Activated T-cell treated with anti-CD3 and anti-CD28 coated beads, Interleukin-2, amount 50 U/mL, for 72 hours (primary cell): Measurements from ENCODE around the gene NKIRAS1. TPM values are rescaled to one million over a fixed set of nuclear protein-coding genes. Genes with fewer than 3 reads are reported as not detected.

Experiments used
- ATAC-seq, 2 donors: fragments of 150-1000 bp; cut with Tn5 transposase; replicated peaks in 1 of 2; 2 replicates each; pipeline ENCODE4 v1.10.0; 2021; ENCODE audit warnings: moderate library complexity in 2 of 2, mild to moderate bottlenecking in 1 of 2
- DNase-seq, 2 donors: peaks; one replicate each; pipeline ENCODE4 v3.0.0; 2021 to 2022; ENCODE audit warnings: mixed read lengths in 1 of 2
- H3K27ac Mint-ChIP-seq: one replicate; pipeline ENCODE4 v1.8.0; 2022; ENCODE audit warnings: mild to moderate bottlenecking, moderate library complexity, mixed read lengths
- H3K27me3 Mint-ChIP-seq: one replicate; pipeline ENCODE4 v1.8.0; 2022; ENCODE audit warnings: low read depth, mixed read lengths
- H3K36me3 Mint-ChIP-seq, 2 donors: one replicate each; pipeline ENCODE4 v1.8.0; 2022; ENCODE audit warnings: mixed read lengths in 2 of 2, mild to moderate bottlenecking in 1 of 2; ENCODE audit not compliant: insufficient read depth in 2 of 2
- H3K4me1 Mint-ChIP-seq: one replicate; pipeline ENCODE4 v1.8.0; 2022; ENCODE audit warnings: low read depth, mixed read lengths
- H3K4me3 Mint-ChIP-seq, 2 donors: one replicate each; pipeline ENCODE4 v1.8.0; 2022; ENCODE audit warnings: mild to moderate bottlenecking in 2 of 2, mixed read lengths in 2 of 2, moderate library complexity in 2 of 2
- H3K9me3 Mint-ChIP-seq, 2 donors: one replicate each; pipeline ENCODE4 v1.8.0; 2022; ENCODE audit warnings: mixed read lengths in 2 of 2
- total RNA-seq, 2 donors: library from RNA; stranded (reverse); gene quantifications; one replicate each; pipeline ENCODE4 v1.2.3, GENCODE V29; 2022

The NKIRAS1 gene
- total RNA-seq, 2 donors from 2014 or later, result 2.5 to 3.6 TPM

GRCh38 chr3:23843869-23844268 lies 72.9 kb downstream of the NKIRAS1 start:
- peaks cover 0 to 1% of the 10 kb centered on the region in 2 donors for H3K9me3 Mint-ChIP-seq
- H3K36me3 Mint-ChIP-seq, result peaks cover 0 to 2% of the 10 kb centered on the region in 2 donors
- H3K27me3 Mint-ChIP-seq, result no peaks in the 10 kb centered on the region
- DNase-seq (no peak), ATAC-seq (no peak)
- H3K27ac Mint-ChIP-seq, result no peak overlapping the region
- no peak overlapping the region for H3K4me3 Mint-ChIP-seq
- peaks cover 26% of the 10 kb centered on the region for H3K4me1 Mint-ChIP-seq

Other genes starting within 250 kb of the NKIRAS1 start
- 10 to 100 TPM; 76.2 to 78.4 TPM for gene UBE2E1, start 111.0 kb downstream of the NKIRAS1 start, total RNA-seq
- gene RPL15, start 142 bp upstream of the NKIRAS1 start, total RNA-seq, result 1,000 to 10,000 TPM; 2,452 to 2,630 TPM
- gene NR1D2, start 28.3 kb upstream of the NKIRAS1 start, total RNA-seq, result 1 to 10 TPM; 5.6 to 8.7 TPM